IMR-90 (cell line): ENCODE measurements around the gene SIAH3. TPM values are rescaled to one million over a fixed set of nuclear protein-coding genes. Genes with fewer than 3 reads are reported as not detected.

ENCODE experiments used
- ATAC-seq: fragments of 200-7000 bp; cut with Tn5 transposase; 2 replicates; pipeline ENCODE4 v1.9.1; 2020; ENCODE audit warnings: low read depth, mild to moderate bottlenecking, moderate library complexity
- BruUV-seq: library from RNA; stranded (reverse); fragments of 400-500 nt; replicated peaks from 2 replicates; lab custom pipeline; 2021; lab: Mats Ljungman, UMichigan
- CTCF ChIA-PET: fragments of 300-600 bp; formaldehyde crosslinking; extraction: SDS; loops from one replicate; lab custom pipeline; 2021; ENCODE audit warnings: antibody characterized with exemption; lab: Yijun Ruan, JAX
- POLR2A ChIA-PET: fragments of 300-600 bp; sonication (Branson Sonifier 250); formaldehyde crosslinking; loops from one replicate; lab custom pipeline; 2022; ENCODE audit warnings: antibody characterized with exemption; ENCODE audit not compliant: unreplicated experiment; lab: Charles Lee
- DNase-seq: peaks from one replicate; pipeline ENCODE4 v3.0.0; 2013
- H2AFZ ChIP-seq: replicated peaks from 2 replicates; pipeline ENCODE3; 2013; ENCODE audit warnings: low read length, mild to moderate bottlenecking; ENCODE audit not compliant: poor library complexity
- H2AK5ac ChIP-seq: 2 replicates; pipeline ENCODE4 v1.6.1; 2013; ENCODE audit warnings: low read depth, low read length, inconsistent platforms
- H2AK9ac ChIP-seq: replicated peaks from 2 replicates; pipeline ENCODE3; 2013; ENCODE audit warnings: mild to moderate bottlenecking, low read depth, low read length, moderate library complexity; ENCODE audit not compliant: poor library complexity
- H2BK120ac ChIP-seq: 2 replicates; pipeline ENCODE4 v1.6.1; 2013; ENCODE audit warnings: low read depth, low read length, inconsistent platforms
- H2BK15ac ChIP-seq: 3 replicates; pipeline ENCODE4 v1.6.1; 2013; ENCODE audit warnings: low read depth, low read length, inconsistent platforms
- H2BK20ac ChIP-seq: 2 replicates; pipeline ENCODE4 v1.6.1; 2013; ENCODE audit warnings: low read depth, mild to moderate bottlenecking, inconsistent platforms, low read length, moderate library complexity
- H2BK5ac ChIP-seq: 2 replicates; pipeline ENCODE4 v1.6.1; 2013; ENCODE audit warnings: mild to moderate bottlenecking, low read depth, low read length, inconsistent platforms; ENCODE audit not compliant: poor library complexity, severe bottlenecking
- H3K14ac ChIP-seq: replicated peaks from 2 replicates; pipeline ENCODE4 v1.6.1; 2013; ENCODE audit warnings: low read depth, low read length, inconsistent platforms
- H3K18ac ChIP-seq: 2 replicates; pipeline ENCODE4 v1.6.1; 2013; ENCODE audit warnings: low read depth, low read length, control low read depth
- H3K23ac ChIP-seq: 2 replicates; pipeline ENCODE4 v1.6.1; 2013; ENCODE audit warnings: low read depth, low read length, inconsistent platforms
- H3K27ac ChIP-seq: 2 replicates; pipeline ENCODE4 v1.5.1; 2013; ENCODE audit warnings: mild to moderate bottlenecking, control low read depth, low read length; ENCODE audit not compliant: insufficient read depth
- H3K27me3 ChIP-seq: 2 replicates; pipeline ENCODE4 v1.6.1; 2013; ENCODE audit warnings: low read length; ENCODE audit not compliant: control insufficient read depth, insufficient read depth
- H3K36me3 ChIP-seq: 2 replicates; pipeline ENCODE4 v1.6.1; 2013; ENCODE audit warnings: low read length, mixed read lengths; ENCODE audit not compliant: control insufficient read depth, insufficient read depth
- H3K4ac ChIP-seq: 2 replicates; pipeline ENCODE4 v1.6.1; 2013; ENCODE audit warnings: low read depth, low read length, inconsistent platforms
- H3K4me1 ChIP-seq: 2 replicates; pipeline ENCODE4 v1.6.1; 2013; ENCODE audit warnings: low read length, mixed read lengths; ENCODE audit not compliant: control insufficient read depth, insufficient read depth
- H3K4me2 ChIP-seq: 2 replicates; pipeline ENCODE4 v1.6.1; 2013; ENCODE audit warnings: low read depth, mild to moderate bottlenecking, control low read depth, low read length, moderate library complexity
- H3K4me3 ChIP-seq: 2 replicates; pipeline ENCODE4 v1.5.1; 2013; ENCODE audit warnings: low read depth, mild to moderate bottlenecking, control low read depth, low read length, moderate library complexity; ENCODE audit not compliant: insufficient read depth
- H3K56ac ChIP-seq: 2 replicates; pipeline ENCODE4 v1.6.1; 2013; ENCODE audit warnings: low read length, inconsistent platforms; ENCODE audit not compliant: insufficient read depth; ENCODE audit errors: extremely low read depth
- H3K79me1 ChIP-seq, 2 experiments: 2 replicates each; pipeline ENCODE4 v1.6.1; 2013; ENCODE audit warnings: low read length in 2 of 2, inconsistent platforms in 1 of 2, low read depth in 1 of 2
- H3K9ac ChIP-seq: 2 replicates; pipeline ENCODE4 v1.6.1; 2013; ENCODE audit warnings: low read depth, low read length, control low read depth
- H3K9me1 ChIP-seq: 2 replicates; pipeline ENCODE4 v1.6.1; 2013; ENCODE audit warnings: low read length, inconsistent platforms; ENCODE audit not compliant: insufficient read depth
- H3K9me3 ChIP-seq: 2 replicates; pipeline ENCODE4 v1.6.1; 2013; ENCODE audit warnings: low read length; ENCODE audit not compliant: control insufficient read depth, insufficient read depth
- H4K20me1 ChIP-seq: 2 replicates; pipeline ENCODE4 v1.6.1; 2013; ENCODE audit warnings: low read length, inconsistent platforms; ENCODE audit not compliant: insufficient read depth
- H4K5ac ChIP-seq: 2 replicates; pipeline ENCODE4 v1.6.1; 2013; ENCODE audit warnings: mild to moderate bottlenecking, low read depth, low read length, control low read depth
- H4K8ac ChIP-seq, 2 experiments: 2 replicates each; pipeline ENCODE4 v1.6.1; 2013; ENCODE audit warnings: low read depth in 2 of 2, low read length in 2 of 2, control low read depth in 1 of 2, inconsistent platforms in 1 of 2
- H4K91ac ChIP-seq: 2 replicates; pipeline ENCODE4 v1.6.1; 2013; ENCODE audit warnings: low read depth, low read length, inconsistent platforms; ENCODE audit not compliant: insufficient read depth
- MXI1 ChIP-seq: IDR thresholded peaks from 2 replicates; pipeline ENCODE4 v1.6.1; 2012; ENCODE audit warnings: low read depth, mild to moderate bottlenecking, low read length, moderate library complexity, borderline replicate concordance
- NFE2L2 ChIP-seq: fragments of 150-350 bp; IDR thresholded peaks from 2 replicates; pipeline ENCODE4 v1.6.1; 2016; ENCODE audit warnings: low read depth, mild to moderate bottlenecking, low read length
- POLR2A ChIP-seq: IDR thresholded peaks from 2 replicates; pipeline ENCODE4 v1.6.1; 2012; ENCODE audit warnings: mild to moderate bottlenecking, low read depth, low read length
- USF2 ChIP-seq: fragments of 150-350 bp; IDR thresholded peaks from 2 replicates; pipeline ENCODE4 v1.6.1; 2017; ENCODE audit warnings: mild to moderate bottlenecking, antibody characterized with exemption, low read length, low read depth
- WGBS, 2 experiments: methylation state at CpG; one replicate each; pipeline versions ENCODE4 v1.1.5 to v1.1.7; 2013; ENCODE audit warnings: missing lambda C conversion rate in 2 of 2; ENCODE audit not compliant: insufficient read length in 1 of 2; ENCODE audit errors: extremely low coverage in 2 of 2; 5-methylcytosine and 5-hydroxymethylcytosine counted together
- dilution Hi-C: fragments of 300-500 bp; cut with HindIII; formaldehyde crosslinking; loops from one replicate; pipeline ENCODE4 v1.14.3; 2018; ENCODE audit warnings: low sequenced_read_pairs; ENCODE audit not compliant: unreplicated experiment
- in situ Hi-C: fragments of 300-500 bp; cut with MboI; formaldehyde crosslinking; loops from 3 replicates; pipeline ENCODE4 v1.14.3; 2019; ENCODE audit warnings: low sequenced_read_pairs, inconsistent platforms, mixed read lengths
- intact Hi-C: fragments of 100-400 bp; cut with micrococcal nuclease; formaldehyde crosslinking; loops from 2 replicates; pipeline ENCODE4 v1.10.0; 2022
- polyA plus RNA-seq, 3 experiments: library from polyadenylated mRNA; depleted of rRNA; stranded (reverse); fragments of >200 nt; gene quantifications; 2 replicates each; pipeline ENCODE4 v1.2.3, GENCODE V29; 2012; ENCODE audit warnings: low replicate concordance in 1 of 3
- total RNA-seq: library from RNA; depleted of rRNA; stranded (reverse); fragments of >200 nt; gene quantifications from 2 replicates; pipeline ENCODE4 v1.2.3, GENCODE V29; 2012

SIAH3 gene
- total and polyA plus RNA-seq, 2 of the 4 experiments (the other 2 are of a cell fraction) = under 0.01 TPM; not detected in 1

- ChIA-PET CTCF (no interaction called here), POLR2A (no interaction called here)
- intact Hi-C loops = no loop called here
- Histone ChIP-seq H2AFZ (no peak overlapping the region), H2AK5ac (no peak overlapping the region), H4K5ac (no peak overlapping the region), H2AK9ac (no peak overlapping the region), H3K14ac (no peak overlapping the region), H2BK5ac (no peak overlapping the region), H2BK15ac (no peak overlapping the region), H3K4ac (no peak overlapping the region), H3K27ac (no peak overlapping the region), H3K4me1 (no peaks in the 10 kb centered on the region), H4K8ac (no peak overlapping the region), H3K36me3 (no peaks in the 10 kb centered on the region), H4K20me1 (no peaks in the 10 kb centered on the region), H3K9ac (no peak overlapping the region), H3K18ac (no peak overlapping the region), H3K9me3 (no peaks in the 10 kb centered on the region), H3K27me3 (peaks cover 15% of the 10 kb centered on the region), H3K4me3 (no peak overlapping the region), H2BK120ac (no peak overlapping the region), H3K56ac (no peak overlapping the region), H2BK20ac (no peak overlapping the region), H3K23ac (no peak overlapping the region), H3K79me1 (no peaks in the 10 kb centered on the region), H4K91ac (no peak overlapping the region), H3K4me2 (no peak overlapping the region), H3K9me1 (no peaks in the 10 kb centered on the region)
- no peak for ATAC-seq
- WGBS, 2 experiments = 96% methylated on average over 5 of the region's 18 CpGs; no CpG with 5 or more reads in 1 of the 2 experiments
- dilution Hi-C loops = no loop called here
- in situ Hi-C loops = no loop called here
- no peak for DNase-seq
- no TSS peak for BruUV-seq
- TF ChIP-seq NFE2L2 (no peak), POLR2A (no peak), MXI1 (no peak), USF2 (no peak)
These were observed 31.3 kb downstream of the SIAH3 start for GRCh38 chr13:45820106-45820838.
